BE2C (cell line): ENCODE measurements around the gene HAGHL.
A peak's percentile ranks its signal among the peaks of the same experiment; 100 is the strongest.
"Not testable (repeated sequence)": the region's sequence is repeated elsewhere in the genome, so short reads cannot be mapped to it uniquely, and the experiment has no call there.

ENCODE experiments used
- DNase-seq: peaks from one replicate; pipeline ENCODE4 v3.0.0-alpha.2; 2020
- H3K27me3 ChIP-seq: fragments of 250-450 bp; sonication (Bioruptor Pico); 2 replicates; pipeline ENCODE4 v1.5.1; 2020; ENCODE audit warnings: mild to moderate bottlenecking
- H3K36me3 ChIP-seq: fragments of 250-450 bp; sonication (Bioruptor Pico); 2 replicates; pipeline ENCODE4 v1.5.1; 2020; ENCODE audit warnings: mild to moderate bottlenecking
- H3K4me1 ChIP-seq: fragments of 250-450 bp; sonication (Bioruptor Pico); 2 replicates; pipeline ENCODE4 v1.5.1; 2020
- H3K4me3 ChIP-seq: 2 replicates; pipeline ENCODE4 v1.5.1; 2011; ENCODE audit warnings: low read depth, low read length
- H3K9me3 ChIP-seq: fragments of 250-450 bp; sonication (Bioruptor Pico); 2 replicates; pipeline ENCODE4 v1.5.1; 2020
- TF ChIP-seq, protein P1 (sequence below): IDR thresholded peaks from 2 replicates; pipeline ENCODE4 v1.5.1; 2012; ENCODE audit warnings: mild to moderate bottlenecking, low read depth, low read length

Gene HAGHL

DNA sequence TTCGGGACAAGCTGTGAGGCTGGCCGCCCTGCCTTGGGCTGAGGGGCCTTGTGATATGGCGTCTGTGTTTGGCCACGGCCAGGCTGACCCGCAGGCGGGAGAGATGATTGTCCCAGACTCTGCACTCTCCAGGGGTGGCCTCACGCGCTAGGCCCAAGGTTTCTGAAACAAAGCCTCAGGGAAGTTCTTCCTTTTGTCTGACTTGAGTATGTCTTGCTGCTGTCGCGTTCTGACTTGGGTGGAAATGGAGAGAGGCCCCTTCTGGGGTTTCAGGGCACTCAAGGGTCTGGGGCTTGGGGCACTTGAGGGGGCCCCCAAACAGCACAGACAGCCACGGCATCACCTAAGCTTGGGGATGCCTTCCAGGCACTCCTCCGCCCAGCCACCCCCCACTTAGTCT, 15.8 kb upstream of the HAGHL start:
- no peaks in the 10 kb centered on the region for H3K36me3 ChIP-seq
- H3K4me3 ChIP-seq, result no peak overlapping the region
- H3K27me3 ChIP-seq, result no peaks in the 10 kb centered on the region
- H3K9me3 ChIP-seq, result no peaks in the 10 kb centered on the region
- TF ChIP-seq, protein P1, sequence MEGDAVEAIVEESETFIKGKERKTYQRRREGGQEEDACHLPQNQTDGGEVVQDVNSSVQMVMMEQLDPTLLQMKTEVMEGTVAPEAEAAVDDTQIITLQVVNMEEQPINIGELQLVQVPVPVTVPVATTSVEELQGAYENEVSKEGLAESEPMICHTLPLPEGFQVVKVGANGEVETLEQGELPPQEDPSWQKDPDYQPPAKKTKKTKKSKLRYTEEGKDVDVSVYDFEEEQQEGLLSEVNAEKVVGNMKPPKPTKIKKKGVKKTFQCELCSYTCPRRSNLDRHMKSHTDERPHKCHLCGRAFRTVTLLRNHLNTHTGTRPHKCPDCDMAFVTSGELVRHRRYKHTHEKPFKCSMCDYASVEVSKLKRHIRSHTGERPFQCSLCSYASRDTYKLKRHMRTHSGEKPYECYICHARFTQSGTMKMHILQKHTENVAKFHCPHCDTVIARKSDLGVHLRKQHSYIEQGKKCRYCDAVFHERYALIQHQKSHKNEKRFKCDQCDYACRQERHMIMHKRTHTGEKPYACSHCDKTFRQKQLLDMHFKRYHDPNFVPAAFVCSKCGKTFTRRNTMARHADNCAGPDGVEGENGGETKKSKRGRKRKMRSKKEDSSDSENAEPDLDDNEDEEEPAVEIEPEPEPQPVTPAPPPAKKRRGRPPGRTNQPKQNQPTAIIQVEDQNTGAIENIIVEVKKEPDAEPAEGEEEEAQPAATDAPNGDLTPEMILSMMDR, result no peak
- no peak for DNase-seq
- H3K4me1 ChIP-seq, result peaks cover 30% of the 10 kb centered on the region

DNA sequence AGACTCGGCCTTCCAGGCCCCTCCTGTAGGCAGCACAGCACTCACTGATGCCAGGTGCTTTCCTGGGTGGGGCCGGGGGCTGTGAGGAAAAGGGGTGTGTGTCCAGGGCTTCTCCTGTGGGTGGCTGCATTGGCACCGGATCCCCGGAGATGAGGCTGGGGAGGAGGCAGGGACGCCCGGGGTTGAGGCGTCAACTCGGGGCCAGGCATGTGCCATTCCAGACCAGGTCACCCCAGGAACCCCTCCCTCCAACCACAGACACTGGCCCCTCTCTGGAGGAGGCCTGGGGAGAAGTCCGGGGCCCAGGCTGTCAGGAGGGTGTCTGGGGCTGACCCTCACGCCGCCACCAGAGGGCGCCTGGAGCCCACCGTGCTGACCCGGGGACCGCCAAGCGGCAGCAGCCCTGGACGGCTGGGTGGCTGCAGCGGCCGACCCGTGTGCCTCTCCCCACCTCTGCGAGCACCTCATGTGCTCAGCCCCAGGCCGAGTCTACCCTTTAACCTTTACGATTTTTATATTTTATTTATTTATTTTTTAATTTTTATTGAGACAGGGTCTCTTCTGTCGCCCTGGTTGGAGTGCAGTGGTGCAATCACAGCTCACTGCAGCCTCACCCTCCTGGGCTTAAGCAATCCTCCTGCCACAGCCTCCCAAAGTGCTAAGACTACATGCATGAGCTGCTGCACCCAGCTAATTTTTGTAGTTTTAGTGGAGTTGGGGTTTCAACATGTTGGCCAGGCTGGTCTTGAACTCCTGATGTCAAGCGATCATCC, 15.2 kb upstream of the HAGHL start:
- H3K27me3 ChIP-seq, result no peaks in the 10 kb centered on the region
- H3K4me1 ChIP-seq, result peaks cover 35% of the 10 kb centered on the region
- TF ChIP-seq, protein P1, result peak; percentile 86
- no peaks in the 10 kb centered on the region for H3K9me3 ChIP-seq
- peaks cover 1% of the 10 kb centered on the region for H3K36me3 ChIP-seq
- peak; percentile 92 for DNase-seq
- no peak overlapping the region for H3K4me3 ChIP-seq

DNA sequence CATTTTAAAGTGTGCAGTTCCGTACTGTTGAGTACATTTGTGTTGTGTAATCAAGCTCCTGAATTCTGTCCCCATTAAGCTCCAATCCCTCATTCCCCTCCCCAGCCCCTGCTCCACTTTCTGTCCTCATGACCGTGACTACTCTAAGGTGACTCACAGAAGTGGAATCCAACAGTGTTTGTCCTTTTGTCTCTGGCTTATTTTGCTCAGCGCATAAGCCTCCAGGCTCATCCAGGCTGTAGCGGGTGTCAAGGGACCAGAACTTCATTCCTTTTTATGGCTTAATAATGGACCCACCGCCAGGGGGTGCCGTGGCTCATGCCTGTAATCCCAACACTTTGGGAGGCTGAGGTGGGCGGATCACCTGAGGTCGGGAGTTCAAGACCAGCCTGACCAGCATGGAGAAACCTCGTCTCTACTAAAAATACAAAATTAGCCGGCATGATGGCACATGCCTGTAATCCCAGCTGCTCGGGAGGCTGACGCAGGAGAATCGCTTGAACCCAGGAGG, 14.1 kb upstream of the HAGHL start:
- peaks cover 38% of the 10 kb centered on the region for H3K4me1 ChIP-seq
- not testable (repeated sequence) for H3K36me3 ChIP-seq, H3K4me3 ChIP-seq, H3K9me3 ChIP-seq, H3K27me3 ChIP-seq
- TF ChIP-seq, protein P1, result peak; percentile 41
- peak; percentile 75 for DNase-seq

DNA sequence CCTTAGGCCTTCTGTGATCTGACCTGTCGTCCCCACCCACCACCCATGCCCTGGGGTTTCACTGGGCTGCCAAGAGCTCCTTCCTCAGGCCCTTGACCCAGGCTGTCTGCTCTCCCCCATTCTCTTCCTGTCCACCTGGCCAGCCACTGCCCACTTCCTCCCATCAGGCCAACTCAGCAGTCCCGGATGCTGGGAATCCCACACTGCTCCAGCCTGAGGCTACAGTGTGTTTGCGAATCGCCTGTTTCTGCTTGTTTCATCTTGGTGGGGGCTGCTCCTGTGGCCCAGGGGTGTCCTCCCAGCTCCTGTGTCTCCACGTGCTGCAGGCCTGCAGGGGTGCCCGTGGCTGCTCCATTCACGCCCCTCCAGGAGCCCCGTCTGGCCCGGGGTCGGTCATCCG, 12.8 kb upstream of the HAGHL start:
- Histone ChIP-seq H3K36me3 (peaks cover 5% of the 10 kb centered on the region), H3K4me1 (peaks cover 38% of the 10 kb centered on the region), H3K27me3 (no peaks in the 10 kb centered on the region), H3K9me3 (no peaks in the 10 kb centered on the region), H3K4me3 (no peak overlapping the region)
- DNase-seq, result no peak
- TF ChIP-seq, protein P1, result no peak

DNA sequence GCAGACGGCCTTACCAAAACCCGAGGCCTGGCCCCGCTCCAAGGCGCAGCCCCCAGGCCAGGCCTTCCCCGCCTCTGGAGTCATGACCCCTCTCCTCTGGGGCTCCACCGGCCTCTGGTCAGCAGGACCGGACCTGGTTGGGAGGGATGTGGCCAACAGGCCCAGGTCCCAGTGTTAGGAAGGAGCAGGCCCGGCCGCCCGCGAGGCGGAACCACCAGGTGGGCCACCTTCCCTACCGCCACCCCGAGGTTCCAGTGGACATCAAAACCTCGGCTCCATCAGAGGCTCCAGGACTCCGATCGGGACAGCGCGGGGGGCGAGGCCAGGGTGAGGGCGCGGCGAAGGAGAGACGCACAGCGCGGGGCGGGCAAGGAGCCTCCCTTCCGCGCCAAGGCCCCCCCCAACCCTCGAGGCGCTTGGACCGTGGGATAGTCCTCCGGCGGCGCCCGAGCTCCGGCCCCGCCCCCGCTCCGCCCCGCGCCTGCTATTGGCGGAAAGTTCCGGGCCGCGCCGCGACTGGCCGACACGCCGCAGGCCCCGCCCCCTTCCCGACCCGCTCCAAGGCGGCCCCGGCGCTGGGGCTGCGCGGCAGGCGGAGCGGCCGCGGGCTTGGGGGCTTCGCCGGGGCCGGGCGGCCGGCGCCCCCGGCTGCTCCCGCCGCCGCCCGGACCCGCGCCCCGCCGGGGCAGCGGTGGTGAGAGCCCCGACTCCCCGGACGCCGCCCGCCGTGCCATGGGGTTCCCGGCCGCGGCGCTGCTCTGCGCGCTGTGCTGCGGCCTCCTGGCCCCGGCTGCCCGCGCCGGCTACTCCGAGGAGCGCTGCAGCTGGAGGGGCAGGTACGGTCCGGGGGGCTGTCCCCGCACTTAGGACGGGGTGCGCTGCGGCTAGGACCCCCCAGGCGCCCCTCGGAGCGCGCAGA, 12.1 kb upstream of the HAGHL start, which contains the start of gene METRN:
Gene METRN, plus strand, starts transcription at position 561 of the 919 bp plus-strand sequence. Its CDS starts 172 bp downstream, at position 733.
- Histone ChIP-seq H3K27me3 (no peaks in the 10 kb centered on the region), H3K4me3 (peak within 1 kb of the TSS; percentile 61), H3K36me3 (peaks cover 5% of the 10 kb centered on the region), H3K4me1 (peaks cover 36% of the 10 kb centered on the region), H3K9me3 (no peaks in the 10 kb centered on the region)
- peak; percentile 96 for DNase-seq
- TF ChIP-seq, protein P1, result no peak
